Astrocyte (in vitro differentiated cells and primary cell): ENCODE data around the gene SYT5.

Experiments
- CTCF ChIP-seq: IDR thresholded peaks from 2 replicates; pipeline ENCODE4 v1.5.1; 2011; ENCODE audit warnings: low read depth, mild to moderate bottlenecking, inconsistent platforms, low read length, moderate library complexity; ENCODE audit not compliant: insufficient read depth
- EZH2 ChIP-seq: IDR thresholded peaks from 2 replicates; pipeline ENCODE4 v1.6.1; 2012; ENCODE audit warnings: mild to moderate bottlenecking, low read length, inconsistent platforms; ENCODE audit not compliant: insufficient read depth

DNA sequence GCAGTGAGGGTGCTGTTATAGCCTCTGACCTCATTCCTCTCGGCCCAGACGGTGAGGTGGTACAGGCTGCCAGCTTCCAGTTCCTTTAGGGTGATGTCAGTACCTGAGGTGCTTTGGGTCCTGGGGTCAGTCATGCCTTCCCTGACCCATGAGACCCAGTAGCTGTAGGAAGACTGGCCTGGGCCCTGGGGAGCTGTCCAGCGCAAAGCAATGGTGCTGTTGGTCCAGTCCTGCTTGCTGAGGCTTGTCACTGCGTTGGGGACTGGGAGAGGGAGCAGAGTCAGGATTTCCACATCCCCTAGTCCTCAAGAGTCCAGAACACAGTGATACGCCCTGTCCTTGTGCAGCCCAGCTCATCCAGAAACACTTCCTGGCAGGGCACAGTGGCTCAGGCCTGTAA lies 18.6 kb upstream of the SYT5 start:
- no peak for TF ChIP-seq CTCF
- no peak for TF ChIP-seq EZH2
